NCI-H82 treated with DMSO at 0.1 percent for 48 hours (cell line): Measurements from ENCODE around the gene PLPPR3.

ENCODE experiments used
- DNase-seq: peaks from one replicate; lab custom pipeline; 2025; ENCODE audit not compliant: unreplicated experiment; lab: John Stamatoyannopoulos, UW

The PLPPR3 gene

GRCh38 chr19:778910-779653, 42.7 kb downstream of the PLPPR3 start:
- DNase-seq, result no peak

DNA sequence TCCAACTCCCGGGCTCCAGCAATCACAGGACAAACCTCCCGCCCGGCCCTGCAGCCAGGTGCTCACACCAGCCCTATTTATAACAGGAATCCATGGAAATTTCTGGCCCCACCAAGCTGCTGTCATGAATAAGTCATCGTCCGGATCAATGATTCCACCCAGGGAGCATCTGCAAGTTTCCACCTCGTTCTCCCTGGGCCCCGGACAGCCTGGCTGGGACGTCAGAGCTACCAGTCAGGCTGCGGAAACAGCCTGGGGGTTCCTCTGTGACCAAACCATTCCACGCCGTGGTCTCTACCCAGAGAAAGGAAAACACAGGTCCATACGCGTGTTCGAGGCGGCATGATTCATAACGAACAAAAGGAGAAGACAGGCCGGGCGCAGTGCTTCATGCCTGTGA, 45.2 kb downstream of the PLPPR3 start:
- DNase-seq, result no peak

DNA sequence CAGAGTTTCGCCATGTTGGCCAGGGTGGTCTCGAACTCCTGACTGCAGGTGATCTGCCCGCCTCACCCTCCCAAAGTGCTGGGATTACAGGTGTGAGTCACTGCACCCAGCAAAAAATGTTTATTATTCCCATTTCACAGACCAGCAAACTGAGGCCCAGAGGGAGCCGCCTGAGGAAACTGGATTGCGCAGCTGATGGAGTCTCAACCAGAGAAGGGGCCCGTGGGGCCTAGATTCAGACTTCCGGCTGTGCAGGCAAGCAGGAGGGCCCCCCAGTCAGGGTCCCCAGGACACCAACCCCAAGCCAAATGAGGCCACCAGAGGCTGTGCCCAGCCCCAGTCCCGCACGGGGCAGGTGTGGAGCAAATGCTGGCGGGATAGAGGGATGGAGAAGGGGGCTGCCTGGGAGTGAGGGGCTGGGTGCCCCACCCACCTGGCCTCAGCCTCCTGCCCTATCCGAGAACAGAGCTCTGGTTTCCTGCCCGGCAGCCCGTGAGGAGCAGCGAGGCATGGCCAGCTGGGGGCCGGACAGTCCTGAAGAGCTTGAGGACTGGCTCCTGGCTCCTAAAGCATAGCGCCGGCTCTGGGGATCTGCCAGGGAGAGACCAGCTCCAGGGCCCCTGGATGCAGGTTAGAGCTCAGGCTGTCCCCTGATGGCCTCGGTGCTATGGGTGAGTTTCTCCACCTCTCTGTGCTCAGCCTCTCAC, 48.9 kb downstream of the PLPPR3 start:
- DNase-seq, result no peak

GRCh38 chr19:772063-772462, 49.7 kb downstream of the PLPPR3 start:
- no peak for DNase-seq

GRCh38 chr19:771332-771785, 50.4 kb downstream of the PLPPR3 start:
- DNase-seq, result peak; percentile 14

DNA sequence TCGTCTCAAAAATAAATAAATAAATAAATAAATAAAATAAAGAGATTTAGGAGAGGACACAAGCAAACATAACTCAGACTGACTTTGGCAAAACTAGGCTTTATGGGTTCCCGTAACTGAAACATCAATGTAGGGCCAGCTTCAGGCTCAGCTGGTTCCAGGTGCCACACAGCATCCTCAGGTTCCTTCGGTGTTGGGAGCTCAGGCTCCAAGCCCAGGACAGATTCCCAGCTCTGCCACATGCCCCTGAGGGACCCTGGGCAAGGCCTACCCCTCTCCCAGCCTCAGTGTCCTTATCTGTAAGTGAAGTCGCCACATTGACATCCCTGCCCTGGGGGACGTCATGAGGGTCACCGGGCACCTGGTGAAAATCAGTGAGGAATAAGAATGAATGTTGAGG, 52.1 kb downstream of the PLPPR3 start:
- no peak for DNase-seq

GRCh38 chr19:768424-768823, 53.3 kb downstream of the PLPPR3 start:
- DNase-seq, result no peak

GRCh38 chr19:765179-765738, 56.5 kb downstream of the PLPPR3 start:
- no peak for DNase-seq

GRCh38 chr19:764301-764700, 57.5 kb downstream of the PLPPR3 start:
- DNase-seq, result no peak

DNA sequence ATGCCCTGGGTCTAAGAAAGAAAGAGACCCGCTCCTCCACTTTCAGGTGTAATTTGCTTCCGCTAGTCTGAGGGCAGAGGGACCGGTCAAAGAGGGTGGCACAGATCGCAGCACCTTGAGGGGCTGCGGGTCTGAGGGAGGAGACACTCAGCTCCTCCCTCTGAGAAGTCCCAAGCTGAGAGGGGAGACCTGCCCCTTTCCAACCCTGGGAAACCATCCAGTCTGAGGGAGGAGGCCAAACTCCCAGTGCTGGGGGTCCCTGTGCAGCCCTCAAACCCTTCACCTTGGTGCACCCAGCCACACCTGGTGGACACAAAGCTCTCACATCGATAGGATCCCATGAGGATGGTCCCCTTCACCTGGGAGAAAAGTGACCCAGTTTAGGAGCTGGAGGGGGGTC, 57.9 kb downstream of the PLPPR3 start:
- no peak for DNase-seq

GRCh38 chr19:763181-763580, 58.6 kb downstream of the PLPPR3 start:
- DNase-seq, result no peak
